ENCODE results near the gene MYO9B. TPM values are rescaled to one million over a fixed set of nuclear protein-coding genes. Genes with fewer than 3 reads are reported as not detected.

MYO9B gene
- total RNA-seq, 1 experiment from 2014 or later = 68.3 TPM

DNA sequence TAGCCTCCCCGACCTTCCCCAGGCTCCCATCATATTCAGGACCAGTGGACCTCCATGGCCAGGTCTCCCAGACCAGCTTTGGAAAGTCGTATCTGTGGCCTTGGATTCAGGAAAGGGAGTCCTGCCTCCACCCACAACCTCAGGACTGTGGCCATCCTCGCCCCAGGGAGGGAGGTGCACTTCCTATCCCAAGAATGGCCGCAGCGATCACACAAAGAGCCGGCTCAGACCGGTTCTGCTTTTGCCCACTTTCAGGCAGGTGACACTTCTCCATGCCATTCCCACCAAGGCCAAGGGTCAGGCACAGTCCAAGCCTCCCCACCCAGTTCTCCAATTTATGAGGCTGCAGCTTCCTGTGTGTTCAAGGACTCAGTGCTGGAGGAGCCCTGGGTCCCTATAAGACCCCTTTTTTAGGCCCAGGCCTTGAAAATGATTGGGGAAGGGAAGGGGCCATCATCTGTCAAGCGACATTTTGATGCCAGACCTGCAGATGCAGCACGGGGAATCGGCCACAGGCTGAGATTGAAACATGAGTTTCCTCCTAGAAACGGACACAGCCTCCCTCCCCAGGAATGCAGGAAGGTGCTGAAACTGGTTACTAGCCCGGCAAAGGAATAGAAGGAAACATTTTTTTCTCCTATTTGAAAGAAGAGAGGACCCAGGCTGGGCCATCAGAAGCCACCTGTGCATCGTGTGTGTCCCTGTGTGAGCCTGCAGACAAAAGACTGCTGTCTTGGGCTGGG, 74.0 kb downstream of the MYO9B start:
- no peaks in the 10 kb centered on the region for H3F3A ChIP-seq (ENCODE audit: low read length, unreplicated experiment)
- H3K79me2 ChIP-seq (ENCODE audit: low read length) = no peaks in the 10 kb centered on the region
- no TSS peak for BruUV-seq (replicated peaks)
- CTCF ChIA-PET = no interaction called here
- H3K36me3 ChIP-seq (ENCODE audit: low read depth, low read length) = peaks cover 22% of the 10 kb centered on the region
- no peaks in the 10 kb centered on the region for H3K9me3 ChIP-seq (ENCODE audit: low read length)
- H3K9me2 ChIP-seq (replicated peaks; ENCODE audit: low read length) = no peaks in the 10 kb centered on the region
- H3K27ac ChIP-seq (ENCODE audit: low read length) = no peak overlapping the region
- H4K20me1 ChIP-seq (ENCODE audit: low read length) = no peaks in the 10 kb centered on the region
- no peak overlapping the region for H3K9ac ChIP-seq (ENCODE audit: low read length)
- H3K4me1 ChIP-seq (ENCODE audit: insufficient read depth, low read length) = no peaks in the 10 kb centered on the region
- DNase-seq (no peak), ATAC-seq (no peak)
- intact Hi-C loops (cut with micrococcal nuclease) = no loop called here
- H2AFZ ChIP-seq (ENCODE audit: low read length) = no peak overlapping the region
- H3K4me2 ChIP-seq (ENCODE audit: low read length) = no peak overlapping the region
- no peaks in the 10 kb centered on the region for H3K27me3 ChIP-seq (ENCODE audit: low read length)
- no peak overlapping the region for H3K4me3 ChIP-seq (ENCODE audit: low read length)
- POLR2A ChIA-PET (ENCODE audit: unreplicated experiment) = no interaction called here
- no peak for TF ChIP-seq EZH2phosphoT487 (IDR thresholded peaks at IDR 0.05; ENCODE audit: borderline replicate concordance, low read length)
- no peak for TF ChIP-seq EZH2 (IDR thresholded peaks at IDR 0.05; ENCODE audit: low read length, unreplicated experiment)
- TF ChIP-seq, protein P1, sequence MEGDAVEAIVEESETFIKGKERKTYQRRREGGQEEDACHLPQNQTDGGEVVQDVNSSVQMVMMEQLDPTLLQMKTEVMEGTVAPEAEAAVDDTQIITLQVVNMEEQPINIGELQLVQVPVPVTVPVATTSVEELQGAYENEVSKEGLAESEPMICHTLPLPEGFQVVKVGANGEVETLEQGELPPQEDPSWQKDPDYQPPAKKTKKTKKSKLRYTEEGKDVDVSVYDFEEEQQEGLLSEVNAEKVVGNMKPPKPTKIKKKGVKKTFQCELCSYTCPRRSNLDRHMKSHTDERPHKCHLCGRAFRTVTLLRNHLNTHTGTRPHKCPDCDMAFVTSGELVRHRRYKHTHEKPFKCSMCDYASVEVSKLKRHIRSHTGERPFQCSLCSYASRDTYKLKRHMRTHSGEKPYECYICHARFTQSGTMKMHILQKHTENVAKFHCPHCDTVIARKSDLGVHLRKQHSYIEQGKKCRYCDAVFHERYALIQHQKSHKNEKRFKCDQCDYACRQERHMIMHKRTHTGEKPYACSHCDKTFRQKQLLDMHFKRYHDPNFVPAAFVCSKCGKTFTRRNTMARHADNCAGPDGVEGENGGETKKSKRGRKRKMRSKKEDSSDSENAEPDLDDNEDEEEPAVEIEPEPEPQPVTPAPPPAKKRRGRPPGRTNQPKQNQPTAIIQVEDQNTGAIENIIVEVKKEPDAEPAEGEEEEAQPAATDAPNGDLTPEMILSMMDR (conservative IDR thresholded peaks at IDR 0.05; ENCODE audit: low read depth, low read length) = no peak

DNA sequence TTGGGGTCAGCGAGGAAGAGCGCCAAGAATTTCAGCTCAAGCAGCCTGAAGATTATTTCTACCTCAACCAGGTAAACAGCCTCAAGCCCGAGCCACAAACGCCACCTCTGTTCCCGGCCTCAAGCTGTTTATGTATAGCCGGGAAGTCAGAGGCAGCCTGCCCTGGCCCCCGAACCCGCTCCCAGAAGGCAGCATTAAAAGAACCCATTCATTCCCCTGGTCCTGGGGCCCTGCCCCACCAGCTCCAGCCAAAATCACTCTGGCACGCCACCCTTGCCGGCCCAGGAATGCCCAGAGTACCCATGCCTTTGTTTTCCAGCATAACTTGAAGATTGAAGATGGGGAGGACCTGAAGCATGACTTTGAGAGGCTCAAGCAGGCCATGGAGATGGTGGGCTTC, 78.4 kb downstream of the MYO9B start:
- no peaks in the 10 kb centered on the region for H3K79me2 ChIP-seq (ENCODE audit: low read length)
- no peak overlapping the region for H2AFZ ChIP-seq (ENCODE audit: low read length)
- no peak overlapping the region for H3K4me3 ChIP-seq (ENCODE audit: low read length)
- H3K36me3 ChIP-seq (ENCODE audit: low read depth, low read length) = peaks cover 20% of the 10 kb centered on the region
- DNase-seq (no peak), ATAC-seq (no peak)
- H3K27me3 ChIP-seq (ENCODE audit: low read length) = no peaks in the 10 kb centered on the region
- no peaks in the 10 kb centered on the region for H3F3A ChIP-seq (ENCODE audit: low read length, unreplicated experiment)
- no peaks in the 10 kb centered on the region for H3K4me1 ChIP-seq (ENCODE audit: insufficient read depth, low read length)
- H3K9me2 ChIP-seq (replicated peaks; ENCODE audit: low read length) = no peaks in the 10 kb centered on the region
- H3K9me3 ChIP-seq (ENCODE audit: low read length) = no peaks in the 10 kb centered on the region
- CTCF ChIA-PET = no interaction called here
- no peaks in the 10 kb centered on the region for H4K20me1 ChIP-seq (ENCODE audit: low read length)
- BruUV-seq (replicated peaks) = no TSS peak
- POLR2A ChIA-PET (ENCODE audit: unreplicated experiment) = no interaction called here
- H3K27ac ChIP-seq (ENCODE audit: low read length) = no peak overlapping the region
- no peak overlapping the region for H3K4me2 ChIP-seq (ENCODE audit: low read length)
- intact Hi-C loops (cut with micrococcal nuclease) = no loop called here
- TF ChIP-seq EZH2phosphoT487 (IDR thresholded peaks at IDR 0.05; ENCODE audit: borderline replicate concordance, low read length) (no peak), EZH2 (IDR thresholded peaks at IDR 0.05; ENCODE audit: low read length, unreplicated experiment) (no peak)
- TF ChIP-seq, protein P1 (conservative IDR thresholded peaks at IDR 0.05; ENCODE audit: low read depth, low read length) = no peak
- no peak overlapping the region for H3K9ac ChIP-seq (ENCODE audit: low read length)

- Histone ChIP-seq H2AFZ (ENCODE audit: low read length) (no peak overlapping the region), H3K9me2 (replicated peaks; ENCODE audit: low read length) (no peaks in the 10 kb centered on the region), H3K4me2 (ENCODE audit: low read length) (no peak overlapping the region), H3K27ac (ENCODE audit: low read length) (no peak overlapping the region), H3K4me3 (ENCODE audit: low read length) (no peak overlapping the region), H3K9me3 (ENCODE audit: low read length) (no peaks in the 10 kb centered on the region), H3K9ac (ENCODE audit: low read length) (no peak overlapping the region), H3K36me3 (ENCODE audit: low read depth, low read length) (peaks cover 23% of the 10 kb centered on the region), H4K20me1 (ENCODE audit: low read length) (no peaks in the 10 kb centered on the region), H3K27me3 (ENCODE audit: low read length) (no peaks in the 10 kb centered on the region), H3K79me2 (ENCODE audit: low read length) (no peaks in the 10 kb centered on the region), H3K4me1 (ENCODE audit: insufficient read depth, low read length) (no peaks in the 10 kb centered on the region), H3F3A (ENCODE audit: low read length, unreplicated experiment) (no peaks in the 10 kb centered on the region)
- ChIA-PET POLR2A (ENCODE audit: unreplicated experiment) (interaction anchor here (0.6 kb wide), 1 partner anchor 47 kb away, joined by 4 read pairs; no protein-coding TSS in a partner anchor), CTCF (no interaction called here)
- no peak for DNase-seq
- no TSS peak for BruUV-seq (replicated peaks)
- TF ChIP-seq EZH2 (IDR thresholded peaks at IDR 0.05; ENCODE audit: low read length, unreplicated experiment) (no peak), EZH2phosphoT487 (IDR thresholded peaks at IDR 0.05; ENCODE audit: borderline replicate concordance, low read length) (no peak)
- TF ChIP-seq, protein P1 (conservative IDR thresholded peaks at IDR 0.05; ENCODE audit: low read depth, low read length) = no peak
- intact Hi-C loops (cut with micrococcal nuclease) = no loop called here
- no peak for ATAC-seq
Measured at GRCh38 chr19:17155251-17155650, 79.7 kb downstream of the MYO9B start.
